GM12878 (cell line): Measurements from ENCODE around the gene HORMAD2. TPM values are rescaled to one million over a fixed set of nuclear protein-coding genes. Genes with fewer than 3 reads are reported as not detected.

Experiments used
- ATAC-seq: fragments of 200-7000 bp; cut with Tn5 transposase; 3 replicates; pipeline ENCODE4 v1.9.1; 2020; ENCODE audit warnings: mild to moderate bottlenecking, moderate library complexity
- BruUV-seq: library from RNA; stranded (reverse); fragments of 400-500 nt; replicated peaks from 2 replicates; lab custom pipeline; 2021; lab: Mats Ljungman, UMichigan
- CTCF ChIA-PET: fragments of 300-600 bp; sonication (Branson Sonifier 250); formaldehyde crosslinking; extraction: SDS; loops from one replicate; lab custom pipeline; 2021; ENCODE audit warnings: inconsistent platforms; lab: Yijun Ruan, JAX
- POLR2A ChIA-PET: fragments of 350-600 bp; formaldehyde crosslinking; extraction: SDS; loops from one replicate; lab custom pipeline; 2021; ENCODE audit warnings: inconsistent platforms; lab: Charles Lee
- RAD21 ChIA-PET: fragments of 300-600 bp; sonication (Branson Sonifier 250); formaldehyde crosslinking; loops from one replicate; lab custom pipeline; 2023; ENCODE audit warnings: antibody characterized with exemption; ENCODE audit not compliant: unreplicated experiment; lab: Charles Lee
- SMC1A ChIA-PET: fragments of 300-600 bp; sonication (Branson Sonifier 250); formaldehyde crosslinking; loops from one replicate; lab custom pipeline; 2023; ENCODE audit not compliant: unreplicated experiment, uncharacterized antibody; lab: Charles Lee
- DNase-seq: peaks from one replicate; pipeline ENCODE4 v3.0.0-alpha.2; 2011; ENCODE audit warnings: low read depth, low spot score
- FAIRE-seq: peaks from 3 replicates; lab custom pipeline; 2011; peaks lifted over from hg19 to GRCh38; lab: Jason Lieb, UNC
- H2AFZ ChIP-seq: 2 replicates; pipeline ENCODE4 v1.6.0; 2011; ENCODE audit warnings: low read depth, low read length, control low read depth; ENCODE audit not compliant: control insufficient read depth
- H3K27ac ChIP-seq: 2 replicates; pipeline ENCODE4 v1.5.1; 2011; ENCODE audit warnings: control low read depth; ENCODE audit not compliant: control insufficient read depth, insufficient read depth
- H3K27me3 ChIP-seq, 2 experiments: replicated peaks in 1 of 2; 2 replicates each; pipeline versions ENCODE4 v1.6.0 to v1.6.1; 2011; ENCODE audit warnings: low read length in 1 of 2; ENCODE audit not compliant: control insufficient read depth in 2 of 2, insufficient read depth in 2 of 2
- H3K36me3 ChIP-seq, 2 experiments: 2 replicates each; pipeline ENCODE4 v1.5.1; 2011; ENCODE audit warnings: low read length in 1 of 2; ENCODE audit not compliant: control insufficient read depth in 2 of 2, insufficient read depth in 2 of 2
- H3K4me1 ChIP-seq: 2 replicates; pipeline ENCODE4 v1.6.1; 2011; ENCODE audit warnings: mild to moderate bottlenecking, low read length, moderate library complexity, mixed read lengths; ENCODE audit not compliant: control insufficient read depth, insufficient read depth
- H3K4me2 ChIP-seq: 2 replicates; pipeline ENCODE4 v1.6.0; 2011; ENCODE audit warnings: control low read depth; ENCODE audit not compliant: control insufficient read depth, insufficient read depth
- H3K4me3 ChIP-seq: fragments of 200-600 bp; sonication (generic); 2 replicates; pipeline ENCODE4 v1.5.1; 2016
- H3K79me2 ChIP-seq: 2 replicates; pipeline ENCODE4 v1.6.0; 2011; ENCODE audit warnings: low read length; ENCODE audit not compliant: control insufficient read depth, insufficient read depth
- H3K9ac ChIP-seq: 2 replicates; pipeline ENCODE4 v1.8.0; 2011; ENCODE audit warnings: low read length, control low read depth, mixed read lengths; ENCODE audit not compliant: control insufficient read depth, insufficient read depth
- H3K9me3 ChIP-seq: replicated peaks from 3 replicates; pipeline ENCODE4 v1.5.1; 2011; ENCODE audit warnings: mild to moderate bottlenecking, low read length; ENCODE audit not compliant: control insufficient read depth, insufficient read depth
- H4K20me1 ChIP-seq: 2 replicates; pipeline ENCODE4 v1.6.0; 2011; ENCODE audit not compliant: control insufficient read depth, insufficient read depth
- CHD1 ChIP-seq: IDR thresholded peaks from 2 replicates; pipeline ENCODE4 v1.6.1; 2012; ENCODE audit warnings: low read depth, low read length, improper control_type of control experiment
- CHD2 ChIP-seq: IDR thresholded peaks from 2 replicates; pipeline ENCODE4 v1.6.1; 2011; ENCODE audit warnings: low read depth, low read length, improper control_type of control experiment, borderline replicate concordance
- DPF2 ChIP-seq: fragments of 450-650 bp; IDR thresholded peaks from 2 replicates; pipeline ENCODE4 v1.6.1; 2017; ENCODE audit warnings: mild to moderate bottlenecking
- EGR1 ChIP-seq, 2 experiments: IDR thresholded peaks; 1 replicate in 1 of 2; 2 replicates in 1 of 2; pipeline ENCODE4 v1.6.1; 2011 to 2012; ENCODE audit warnings: low read depth in 2 of 2, low read length in 2 of 2, borderline replicate concordance in 1 of 2, mild to moderate bottlenecking in 1 of 2, moderate library complexity in 1 of 2
- GATAD2B ChIP-seq: fragments of 450-650 bp; conservative IDR thresholded peaks from 2 replicates; pipeline ENCODE4 v1.6.1; 2017; ENCODE audit warnings: low read depth, mild to moderate bottlenecking, moderate library complexity
- MEF2A ChIP-seq: IDR thresholded peaks from 2 replicates; pipeline ENCODE4 v1.6.1; 2011; ENCODE audit warnings: low read depth, mild to moderate bottlenecking, low read length, moderate library complexity; ENCODE audit not compliant: insufficient read depth
- NFYB ChIP-seq: IDR thresholded peaks from 2 replicates; pipeline ENCODE4 v1.6.1; 2011; ENCODE audit warnings: low read depth, mild to moderate bottlenecking, low read length, improper control_type of control experiment, moderate library complexity; ENCODE audit not compliant: insufficient read depth
- PAX8 ChIP-seq: fragments of 450-650 bp; IDR thresholded peaks from 2 replicates; pipeline ENCODE4 v1.6.1; 2017; ENCODE audit warnings: mild to moderate bottlenecking, moderate library complexity
- RUNX3 ChIP-seq: IDR thresholded peaks from 2 replicates; pipeline ENCODE4 v1.6.1; 2012; ENCODE audit warnings: low read length, inconsistent platforms
- SIX5 ChIP-seq: IDR thresholded peaks from 2 replicates; pipeline ENCODE4 v1.6.1; 2011; ENCODE audit warnings: mild to moderate bottlenecking, low read depth, low read length, moderate library complexity; ENCODE audit not compliant: severe bottlenecking
- SMAD1 ChIP-seq: fragments of 450-650 bp; IDR thresholded peaks from 2 replicates; pipeline ENCODE4 v1.6.1; 2018; ENCODE audit warnings: mild to moderate bottlenecking, low read depth; ENCODE audit not compliant: partially characterized antibody
- ZNF207 ChIP-seq: fragments of 450-650 bp; IDR thresholded peaks from 2 replicates; pipeline ENCODE4 v1.6.1; 2014; ENCODE audit warnings: antibody characterized with exemption, mild to moderate bottlenecking, borderline replicate concordance
- WGBS: methylation state at CpG from one replicate; pipeline ENCODE4 v1.1.6; 2016; ENCODE audit warnings: low lambda C conversion rate; ENCODE audit not compliant: insufficient replicate concordance, insufficient coverage; ENCODE audit errors: missing lambda C conversion rate; 5-methylcytosine and 5-hydroxymethylcytosine counted together
- in situ Hi-C: fragments of 300-500 bp; cut with MboI; formaldehyde crosslinking; loops from 9 replicates; pipeline ENCODE4 v1.14.3; 2018; ENCODE audit warnings: mixed read lengths
- intact Hi-C: fragments of 100-400 bp; cut with micrococcal nuclease; formaldehyde crosslinking; loops from one replicate; pipeline ENCODE4 v1.14.2; 2022; ENCODE audit not compliant: unreplicated experiment
- polyA plus RNA-seq, 11 experiments: library from polyadenylated mRNA; depleted of rRNA in 4 of 11; unstranded in 6 of 11; stranded (reverse) in 5 of 11; fragments of >200 nt; fragmentation: Nextera tagmentation in 4 of 11; fragmentation: Illumina TruSeq in 1 of 11; extraction: Ambion mirVana in 4 of 11; extraction: Trizol in 1 of 11; gene quantifications; 1 replicate in 1 of 11; 2 replicates in 10 of 11; pipeline versions ENCODE4 v1.2.1 to v1.2.3, GENCODE V29; 2011 to 2016; ENCODE audit warnings: inconsistent platforms in 2 of 11, missing spikeins in 2 of 11, low read depth in 1 of 11
- total RNA-seq, 4 experiments: library from RNA; depleted of rRNA in 3 of 4; stranded (reverse); fragments of >200 nt in 3 of 4; fragmentation: Illumina TruSeq in 1 of 4; extraction: Trizol in 1 of 4; gene quantifications; 2 replicates each; pipeline versions ENCODE4 v1.2.1 to v1.2.3, GENCODE V29; 2013 to 2021
- TF ChIP-seq, protein P1 (sequence below): fragments of 450-650 bp; IDR thresholded peaks from 2 replicates; pipeline ENCODE4 v1.6.1; 2017; ENCODE audit warnings: mild to moderate bottlenecking
- TF ChIP-seq, protein P2 (sequence below), 3 experiments: IDR thresholded peaks in 2 of 3; conservative IDR thresholded peaks in 1 of 3; 2 replicates each; pipeline ENCODE4 v1.5.1; 2011; ENCODE audit warnings: low read depth in 3 of 3, low read length in 3 of 3, mild to moderate bottlenecking in 3 of 3, control low read depth in 2 of 3, moderate library complexity in 2 of 3, inconsistent platforms in 1 of 3, mixed read lengths in 1 of 3; ENCODE audit not compliant: control insufficient read depth in 2 of 3, insufficient read depth in 1 of 3; ENCODE audit errors: extremely low read depth in 1 of 3

Gene HORMAD2
- total and polyA plus RNA-seq, 10 of the 15 experiments (the other 5 are each of a cell fraction or from before 2014, with no cell fraction given), result 0.07 to 0.13 TPM; not detected in 8

DNA sequence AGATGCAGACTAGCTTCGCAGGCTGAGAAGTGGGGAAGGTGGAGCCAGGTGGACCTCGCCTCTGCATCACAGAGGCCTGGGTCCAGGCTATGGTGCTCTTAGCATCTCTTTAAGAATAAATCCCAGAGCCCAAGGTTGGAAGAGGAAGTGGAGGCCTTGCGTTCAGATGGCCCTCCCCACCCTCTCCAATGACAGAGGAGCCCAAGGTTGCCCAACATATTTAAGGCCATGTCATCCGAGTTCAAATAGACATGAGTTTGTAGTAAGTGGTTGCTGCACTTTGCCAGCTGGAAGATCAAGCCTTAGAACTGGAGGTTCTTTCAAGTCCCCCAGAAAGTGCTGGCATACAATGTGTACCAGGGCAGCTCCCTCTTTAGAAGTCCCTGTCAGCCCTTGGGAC is 47.1 kb upstream of the HORMAD2 start:
- ChIA-PET CTCF (no interaction called here), POLR2A (no interaction called here), SMC1A (no interaction called here), RAD21 (interaction anchor here (2.3 kb wide), 1 partner anchor 45 kb away, joined by 7 read pairs; no protein-coding TSS in a partner anchor)
- no TSS peak for BruUV-seq
- H3K27me3 ChIP-seq, result no peaks in the 10 kb centered on the region
- no peaks in the 10 kb centered on the region for H3K79me2 ChIP-seq
- FAIRE-seq (no peak), ATAC-seq (no peak), DNase-seq (no peak)
- in situ Hi-C loops (no loop called here), intact Hi-C loops (no loop called here)
- H3K4me2 ChIP-seq, result no peak overlapping the region
- no peak overlapping the region for H3K4me3 ChIP-seq
- 59% methylated on average over 4 of the region's 4 CpGs for WGBS
- H2AFZ ChIP-seq, result no peak overlapping the region
- H3K9ac ChIP-seq, result no peak overlapping the region
- H3K4me1 ChIP-seq, result no peaks in the 10 kb centered on the region
- no peak overlapping the region for H3K27ac ChIP-seq
- no peaks in the 10 kb centered on the region for H3K9me3 ChIP-seq
- TF ChIP-seq ZNF207 (no peak), RUNX3 (no peak), DPF2 (no peak), NFYB (no peak), SIX5 (no peak), CHD1 (no peak), EGR1 (IDR thresholded peaks at IDR 0.05; ENCODE audit: borderline replicate concordance in 1 of 2, low read depth in 2 of 2, low read length in 2 of 2) (no peak), PAX8 (no peak), GATAD2B (no peak), CHD2 (no peak)
- no peaks in the 10 kb centered on the region for H4K20me1 ChIP-seq
- H3K36me3 ChIP-seq, result 0 out of 4 replicates have a peak, but pooled peaks cover 0 to 2% of the 10 kb centered on the region in 2 experiments

DNA sequence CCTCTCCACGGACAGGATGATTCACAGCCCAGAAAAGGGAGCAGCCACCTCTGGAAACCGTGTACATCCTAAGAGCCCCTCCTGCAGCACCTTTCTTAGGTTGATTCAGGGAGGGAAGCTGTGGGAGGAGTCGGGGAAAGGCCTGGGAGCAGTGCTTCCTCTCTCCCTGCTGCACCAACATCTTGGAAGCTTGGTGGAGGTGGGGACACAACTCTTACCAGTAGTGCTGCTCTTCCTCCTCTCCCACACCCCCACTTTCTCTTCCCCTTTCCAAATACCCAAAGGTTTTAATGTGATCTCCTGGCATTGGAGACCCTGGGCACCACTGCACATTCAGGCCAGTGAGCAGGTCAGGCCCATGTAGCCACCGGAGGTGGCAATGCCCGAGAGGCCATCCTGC is 46.4 kb upstream of the HORMAD2 start:
- Histone ChIP-seq H3K9me3 (no peaks in the 10 kb centered on the region), H3K36me3 (0 out of 4 replicates have a peak, but pooled peaks cover 0 to 2% of the 10 kb centered on the region in 2 experiments), H3K9ac (no peak overlapping the region), H3K4me1 (no peaks in the 10 kb centered on the region), H3K27ac (no peak overlapping the region), H3K4me2 (no peak overlapping the region), H3K27me3 (no peaks in the 10 kb centered on the region), H4K20me1 (no peaks in the 10 kb centered on the region), H3K79me2 (no peaks in the 10 kb centered on the region), H3K4me3 (no peak overlapping the region), H2AFZ (no peak overlapping the region)
- no peak for DNase-seq
- no peak for FAIRE-seq
- in situ Hi-C loops, result no loop called here
- TF ChIP-seq, protein P1, sequence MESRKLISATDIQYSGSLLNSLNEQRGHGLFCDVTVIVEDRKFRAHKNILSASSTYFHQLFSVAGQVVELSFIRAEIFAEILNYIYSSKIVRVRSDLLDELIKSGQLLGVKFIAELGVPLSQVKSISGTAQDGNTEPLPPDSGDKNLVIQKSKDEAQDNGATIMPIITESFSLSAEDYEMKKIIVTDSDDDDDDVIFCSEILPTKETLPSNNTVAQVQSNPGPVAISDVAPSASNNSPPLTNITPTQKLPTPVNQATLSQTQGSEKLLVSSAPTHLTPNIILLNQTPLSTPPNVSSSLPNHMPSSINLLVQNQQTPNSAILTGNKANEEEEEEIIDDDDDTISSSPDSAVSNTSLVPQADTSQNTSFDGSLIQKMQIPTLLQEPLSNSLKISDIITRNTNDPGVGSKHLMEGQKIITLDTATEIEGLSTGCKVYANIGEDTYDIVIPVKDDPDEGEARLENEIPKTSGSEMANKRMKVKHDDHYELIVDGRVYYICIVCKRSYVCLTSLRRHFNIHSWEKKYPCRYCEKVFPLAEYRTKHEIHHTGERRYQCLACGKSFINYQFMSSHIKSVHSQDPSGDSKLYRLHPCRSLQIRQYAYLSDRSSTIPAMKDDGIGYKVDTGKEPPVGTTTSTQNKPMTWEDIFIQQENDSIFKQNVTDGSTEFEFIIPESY, result no peak
- TF ChIP-seq, protein P2, sequence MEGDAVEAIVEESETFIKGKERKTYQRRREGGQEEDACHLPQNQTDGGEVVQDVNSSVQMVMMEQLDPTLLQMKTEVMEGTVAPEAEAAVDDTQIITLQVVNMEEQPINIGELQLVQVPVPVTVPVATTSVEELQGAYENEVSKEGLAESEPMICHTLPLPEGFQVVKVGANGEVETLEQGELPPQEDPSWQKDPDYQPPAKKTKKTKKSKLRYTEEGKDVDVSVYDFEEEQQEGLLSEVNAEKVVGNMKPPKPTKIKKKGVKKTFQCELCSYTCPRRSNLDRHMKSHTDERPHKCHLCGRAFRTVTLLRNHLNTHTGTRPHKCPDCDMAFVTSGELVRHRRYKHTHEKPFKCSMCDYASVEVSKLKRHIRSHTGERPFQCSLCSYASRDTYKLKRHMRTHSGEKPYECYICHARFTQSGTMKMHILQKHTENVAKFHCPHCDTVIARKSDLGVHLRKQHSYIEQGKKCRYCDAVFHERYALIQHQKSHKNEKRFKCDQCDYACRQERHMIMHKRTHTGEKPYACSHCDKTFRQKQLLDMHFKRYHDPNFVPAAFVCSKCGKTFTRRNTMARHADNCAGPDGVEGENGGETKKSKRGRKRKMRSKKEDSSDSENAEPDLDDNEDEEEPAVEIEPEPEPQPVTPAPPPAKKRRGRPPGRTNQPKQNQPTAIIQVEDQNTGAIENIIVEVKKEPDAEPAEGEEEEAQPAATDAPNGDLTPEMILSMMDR (IDR thresholded peaks at IDR 0.05 in 2 of 3, conservative IDR thresholded peaks at IDR 0.05 in 1 of 3; ENCODE audit: control insufficient read depth in 2 of 3, extremely low read depth in 1 of 3, insufficient read depth in 1 of 3, low read depth in 3 of 3, low read length in 3 of 3), result no peak
- TF ChIP-seq SMAD1, result no peak
- no peak for TF ChIP-seq MEF2A
- ChIA-PET CTCF (no interaction called here), RAD21 (interaction anchor here (2.3 kb wide), 1 partner anchor 44 kb away, joined by 7 read pairs; no protein-coding TSS in a partner anchor), SMC1A (no interaction called here), POLR2A (no interaction called here)
- intact Hi-C loops, result no loop called here
- BruUV-seq, result no TSS peak
- ATAC-seq, result no peak
- 75% methylated on average over 5 of the region's 5 CpGs for WGBS
